HG03432 (cell line): ENCODE results near the gene KLF15.

Experiments
- ATAC-seq: cut with Tn5 transposase; IDR thresholded peaks from one replicate; pipeline ENCODE4 v1.9.1; 2021; ENCODE audit warnings: mild to moderate bottlenecking, moderate library complexity; ENCODE audit not compliant: unreplicated experiment

KLF15 gene

GRCh38 chr3:126364130-126364695, 7.0 kb upstream of the KLF15 start:
- no peak for ATAC-seq

GRCh38 chr3:126361211-126361610, 4.0 kb upstream of the KLF15 start:
- no peak for ATAC-seq

GRCh38 chr3:126360714-126361060, 3.5 kb upstream of the KLF15 start:
- no peak for ATAC-seq

- ATAC-seq, result no peak
Observed at GRCh38 chr3:126360046-126360713, 3.0 kb upstream of the KLF15 start.

GRCh38 chr3:126358816-126359181, 1.6 kb upstream of the KLF15 start:
- no peak for ATAC-seq

GRCh38 chr3:126358038-126358815, 1.0 kb upstream of the KLF15 start:
- ATAC-seq, result no peak

GRCh38 chr3:126356373-126357264, 589 bp downstream of the KLF15 start:
- no peak for ATAC-seq

- ATAC-seq, result no peak
Observed at GRCh38 chr3:126355777-126356372, 1.3 kb downstream of the KLF15 start.

- no peak for ATAC-seq
Observed at GRCh38 chr3:126355251-126355650, 2.0 kb downstream of the KLF15 start.

GRCh38 chr3:126354776-126355175, 2.4 kb downstream of the KLF15 start:
- no peak for ATAC-seq

- no peak for ATAC-seq
Observed at GRCh38 chr3:126353694-126354321, 3.4 kb downstream of the KLF15 start.

GRCh38 chr3:126352476-126353454, 4.4 kb downstream of the KLF15 start:
- ATAC-seq, result no peak

GRCh38 chr3:126351771-126352475, 5.3 kb downstream of the KLF15 start:
- ATAC-seq, result no peak

GRCh38 chr3:126351086-126351770, 6.0 kb downstream of the KLF15 start:
- no peak for ATAC-seq

GRCh38 chr3:126350502-126351085, 6.6 kb downstream of the KLF15 start:
- no peak for ATAC-seq

GRCh38 chr3:126349611-126350501, 7.4 kb downstream of the KLF15 start:
- ATAC-seq, result no peak

GRCh38 chr3:126349071-126349470, 8.1 kb downstream of the KLF15 start:
- ATAC-seq, result no peak
